Ishikawa (cell line): ENCODE data around the gene PLEKHH1.

Experiments
- CEBPB ChIP-seq: IDR thresholded peaks from 2 replicates; pipeline ENCODE4 v1.6.1; 2012
- CREB1 ChIP-seq: IDR thresholded peaks from 2 replicates; pipeline ENCODE4 v1.6.1; 2012; ENCODE audit warnings: low read depth
- EGR1 ChIP-seq: IDR thresholded peaks from 2 replicates; pipeline ENCODE4 v1.6.1; 2012
- EP300 ChIP-seq: IDR thresholded peaks from 2 replicates; pipeline ENCODE4 v1.6.1; 2012; ENCODE audit warnings: borderline replicate concordance
- FOXM1 ChIP-seq: IDR thresholded peaks from 2 replicates; pipeline ENCODE4 v1.6.1; 2012; ENCODE audit warnings: low read depth, borderline replicate concordance
- NFIC ChIP-seq: IDR thresholded peaks from 2 replicates; pipeline ENCODE4 v1.6.1; 2012
- RAD21 ChIP-seq: IDR thresholded peaks from 2 replicates; pipeline ENCODE4 v1.6.1; 2012; ENCODE audit warnings: low read depth
- TAF1 ChIP-seq: IDR thresholded peaks from 2 replicates; pipeline ENCODE4 v1.6.1; 2012; ENCODE audit warnings: low read depth, mild to moderate bottlenecking
- TCF12 ChIP-seq: IDR thresholded peaks from 2 replicates; pipeline ENCODE4 v1.6.1; 2012; ENCODE audit warnings: low read depth
- TEAD4 ChIP-seq: IDR thresholded peaks from 2 replicates; pipeline ENCODE4 v1.6.1; 2012
- YY1 ChIP-seq: IDR thresholded peaks from 2 replicates; pipeline ENCODE4 v1.6.1; 2012; ENCODE audit warnings: low read depth
- ZBTB7A ChIP-seq: IDR thresholded peaks from 2 replicates; pipeline ENCODE4 v1.6.1; 2012; ENCODE audit warnings: low read depth
- TF ChIP-seq, protein P1 (sequence below): IDR thresholded peaks from 2 replicates; pipeline ENCODE4 v1.6.1; 2012; ENCODE audit warnings: low read depth, mild to moderate bottlenecking
- TF ChIP-seq, protein P2 (sequence below): IDR thresholded peaks from 2 replicates; pipeline ENCODE4 v1.6.1; 2012
- TF ChIP-seq, protein P3 (sequence below): IDR thresholded peaks from 2 replicates; pipeline ENCODE4 v1.6.1; 2012

Gene PLEKHH1

DNA sequence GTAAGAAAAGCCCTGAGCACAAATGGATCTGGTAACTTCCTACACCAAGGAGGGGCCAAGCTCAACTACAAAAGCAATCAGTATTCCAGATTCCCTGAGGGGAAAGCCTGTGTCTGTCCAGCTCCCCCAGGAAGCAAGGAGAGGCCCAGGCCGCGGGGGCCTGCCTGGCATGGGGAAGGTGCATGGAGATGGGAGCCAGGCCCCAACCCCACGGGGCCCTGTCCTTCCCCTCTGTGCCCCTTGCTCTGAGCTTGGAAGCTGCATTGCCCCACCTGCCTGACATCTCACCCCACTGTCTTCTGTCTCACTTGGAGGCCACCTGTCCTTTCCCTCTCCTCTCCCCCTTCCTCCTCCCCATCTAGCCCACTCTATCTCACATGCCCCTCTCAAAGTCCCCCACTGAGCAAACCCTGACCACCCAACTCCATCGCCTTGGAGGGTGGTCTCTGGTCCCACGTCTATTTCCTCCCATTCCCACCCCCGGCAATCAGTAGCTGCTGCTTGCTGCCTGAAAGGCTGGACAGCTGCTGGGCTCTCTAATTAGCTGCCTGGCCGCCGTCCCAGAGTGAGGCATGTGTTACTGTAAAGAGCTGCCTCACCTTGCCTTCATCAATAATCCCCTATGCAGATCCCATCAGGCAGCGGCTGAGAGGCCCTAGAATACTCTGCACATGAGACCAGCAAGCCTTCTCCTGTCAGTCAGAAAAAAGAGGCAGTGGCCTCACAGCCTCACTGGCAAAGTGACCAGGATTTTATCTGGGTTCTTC is 41.2 kb upstream of the PLEKHH1 start:
- TF ChIP-seq, protein P1, sequence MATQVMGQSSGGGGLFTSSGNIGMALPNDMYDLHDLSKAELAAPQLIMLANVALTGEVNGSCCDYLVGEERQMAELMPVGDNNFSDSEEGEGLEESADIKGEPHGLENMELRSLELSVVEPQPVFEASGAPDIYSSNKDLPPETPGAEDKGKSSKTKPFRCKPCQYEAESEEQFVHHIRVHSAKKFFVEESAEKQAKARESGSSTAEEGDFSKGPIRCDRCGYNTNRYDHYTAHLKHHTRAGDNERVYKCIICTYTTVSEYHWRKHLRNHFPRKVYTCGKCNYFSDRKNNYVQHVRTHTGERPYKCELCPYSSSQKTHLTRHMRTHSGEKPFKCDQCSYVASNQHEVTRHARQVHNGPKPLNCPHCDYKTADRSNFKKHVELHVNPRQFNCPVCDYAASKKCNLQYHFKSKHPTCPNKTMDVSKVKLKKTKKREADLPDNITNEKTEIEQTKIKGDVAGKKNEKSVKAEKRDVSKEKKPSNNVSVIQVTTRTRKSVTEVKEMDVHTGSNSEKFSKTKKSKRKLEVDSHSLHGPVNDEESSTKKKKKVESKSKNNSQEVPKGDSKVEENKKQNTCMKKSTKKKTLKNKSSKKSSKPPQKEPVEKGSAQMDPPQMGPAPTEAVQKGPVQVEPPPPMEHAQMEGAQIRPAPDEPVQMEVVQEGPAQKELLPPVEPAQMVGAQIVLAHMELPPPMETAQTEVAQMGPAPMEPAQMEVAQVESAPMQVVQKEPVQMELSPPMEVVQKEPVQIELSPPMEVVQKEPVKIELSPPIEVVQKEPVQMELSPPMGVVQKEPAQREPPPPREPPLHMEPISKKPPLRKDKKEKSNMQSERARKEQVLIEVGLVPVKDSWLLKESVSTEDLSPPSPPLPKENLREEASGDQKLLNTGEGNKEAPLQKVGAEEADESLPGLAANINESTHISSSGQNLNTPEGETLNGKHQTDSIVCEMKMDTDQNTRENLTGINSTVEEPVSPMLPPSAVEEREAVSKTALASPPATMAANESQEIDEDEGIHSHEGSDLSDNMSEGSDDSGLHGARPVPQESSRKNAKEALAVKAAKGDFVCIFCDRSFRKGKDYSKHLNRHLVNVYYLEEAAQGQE = peak; percentile 35; the same call in 1 of the 2 replicates
- no peak for TF ChIP-seq FOXM1

DNA sequence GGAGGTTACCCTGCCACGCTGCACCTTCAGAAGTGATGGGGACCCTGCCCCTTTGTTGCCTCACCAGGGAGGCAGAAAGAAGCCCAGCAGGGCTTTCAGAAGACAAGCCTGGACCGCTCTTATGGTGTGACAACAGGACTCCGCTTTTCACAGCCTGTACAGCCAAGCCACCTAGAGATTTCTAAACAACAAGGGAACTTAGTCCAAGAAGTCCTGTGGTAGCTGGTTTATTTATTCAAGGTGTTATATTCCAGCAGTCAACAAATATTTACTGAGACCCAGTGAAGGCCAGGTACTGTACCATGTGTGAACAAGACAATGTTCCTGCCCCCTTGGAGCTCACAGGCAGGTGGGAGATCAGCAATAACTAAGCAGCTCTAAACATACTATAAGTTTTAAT is 40.6 kb upstream of the PLEKHH1 start:
- TF ChIP-seq RAD21 = no peak

DNA sequence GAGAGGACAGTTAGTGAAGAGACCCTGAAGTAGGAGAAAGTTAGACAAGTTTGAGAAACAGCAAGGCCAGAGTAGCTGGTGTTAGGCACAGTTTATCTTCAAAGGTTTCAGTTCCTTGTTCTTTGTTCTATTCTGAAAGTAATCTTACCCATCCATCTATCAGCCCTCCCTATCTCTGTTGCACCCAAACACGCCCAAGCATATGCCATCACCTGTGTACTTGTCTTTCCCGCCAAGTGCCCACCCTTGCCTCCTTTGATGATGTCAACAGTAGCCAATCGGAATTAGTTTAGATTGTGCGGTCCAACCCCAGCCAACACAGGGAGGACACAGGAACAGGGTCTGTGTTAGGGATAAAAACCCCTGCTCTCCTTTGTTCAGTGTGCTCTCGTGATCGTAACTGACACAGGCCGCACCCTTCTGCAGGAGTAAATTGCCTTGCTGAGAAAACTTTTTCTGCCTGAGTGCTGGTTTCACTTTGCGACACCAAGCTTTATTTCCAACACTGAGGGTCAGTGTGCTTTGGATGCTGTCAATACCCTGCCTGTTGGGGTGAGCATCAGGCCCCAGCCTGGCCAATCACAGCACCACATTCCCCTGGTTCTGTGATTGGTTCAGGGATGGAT is 39.9 kb upstream of the PLEKHH1 start:
- TF ChIP-seq CREB1 = no peak
- no peak for TF ChIP-seq FOXM1
- TF ChIP-seq EGR1 = no peak
- TF ChIP-seq CEBPB = no peak
- no peak for TF ChIP-seq TAF1
- TF ChIP-seq EP300 = no peak
- no peak for TF ChIP-seq ZBTB7A
- TF ChIP-seq, protein P2, sequence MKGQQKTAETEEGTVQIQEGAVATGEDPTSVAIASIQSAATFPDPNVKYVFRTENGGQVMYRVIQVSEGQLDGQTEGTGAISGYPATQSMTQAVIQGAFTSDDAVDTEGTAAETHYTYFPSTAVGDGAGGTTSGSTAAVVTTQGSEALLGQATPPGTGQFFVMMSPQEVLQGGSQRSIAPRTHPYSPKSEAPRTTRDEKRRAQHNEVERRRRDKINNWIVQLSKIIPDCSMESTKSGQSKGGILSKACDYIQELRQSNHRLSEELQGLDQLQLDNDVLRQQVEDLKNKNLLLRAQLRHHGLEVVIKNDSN = no peak
- no peak for TF ChIP-seq TCF12

DNA sequence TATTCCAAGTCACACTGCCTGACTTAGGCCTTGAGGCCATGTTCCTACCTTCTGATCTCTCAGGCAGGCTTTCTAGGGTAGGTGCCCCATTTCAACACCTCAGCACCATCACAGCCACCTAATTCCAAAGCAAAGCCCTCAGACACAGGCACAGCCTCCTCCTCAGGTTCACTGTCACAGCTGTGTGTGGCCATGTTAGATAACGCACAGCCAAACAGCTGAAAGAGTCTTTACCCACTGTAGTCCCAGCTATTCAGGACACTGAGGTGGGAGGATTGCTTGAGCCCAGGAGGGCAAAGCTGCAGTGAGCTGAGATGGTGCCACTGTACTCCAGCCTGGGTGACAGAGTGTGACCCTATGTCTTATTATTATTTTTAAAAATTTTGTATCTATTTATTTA is 37.3 kb upstream of the PLEKHH1 start:
- TF ChIP-seq EP300 (no peak), RAD21 (no peak), FOXM1 (no peak), CREB1 (no peak), YY1 (no peak), TCF12 (no peak), NFIC (no peak), TEAD4 (no peak), EGR1 (no peak), TAF1 (no peak), ZBTB7A (no peak), CEBPB (no peak)
- TF ChIP-seq, protein P1 = no peak
- TF ChIP-seq, protein P2 = no peak
- TF ChIP-seq, protein P3, sequence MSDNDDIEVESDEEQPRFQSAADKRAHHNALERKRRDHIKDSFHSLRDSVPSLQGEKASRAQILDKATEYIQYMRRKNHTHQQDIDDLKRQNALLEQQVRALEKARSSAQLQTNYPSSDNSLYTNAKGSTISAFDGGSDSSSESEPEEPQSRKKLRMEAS = no peak

DNA sequence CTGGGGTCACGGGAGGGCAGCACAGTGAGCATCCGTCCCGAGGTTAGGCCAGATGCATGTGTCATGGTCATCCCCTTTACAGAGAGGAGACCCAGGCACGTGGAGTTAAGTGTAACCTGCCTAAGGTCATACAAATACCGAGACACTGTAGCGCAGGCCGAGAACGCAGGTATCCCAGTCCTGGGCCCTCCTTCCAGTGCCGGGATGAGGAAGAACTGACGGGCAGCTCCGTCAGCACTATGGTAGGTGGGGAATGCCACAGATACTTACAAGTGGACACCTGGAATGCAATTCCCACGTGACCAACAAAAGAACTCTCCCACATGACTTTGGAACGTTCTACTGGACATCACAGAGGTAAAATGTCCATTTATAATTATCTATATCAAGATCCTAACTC is 35.9 kb upstream of the PLEKHH1 start:
- no peak for TF ChIP-seq CREB1
- TF ChIP-seq TAF1 = no peak
- no peak for TF ChIP-seq CEBPB
- TF ChIP-seq FOXM1 = no peak
- no peak for TF ChIP-seq RAD21
- no peak for TF ChIP-seq TCF12
- TF ChIP-seq NFIC = no peak
- TF ChIP-seq TEAD4 = no peak
- TF ChIP-seq EGR1 = no peak
- TF ChIP-seq, protein P2 = no peak
- TF ChIP-seq, protein P3 = no peak
- no peak for TF ChIP-seq ZBTB7A
- TF ChIP-seq YY1 = no peak
- TF ChIP-seq EP300 = no peak
- TF ChIP-seq, protein P1 = no peak
